Thyroid gland (tissue), 4 donors: Measurements from ENCODE around the gene PHTF1.

ENCODE experiments used
- CTCF ChIP-seq, 6 experiments: fragments of 200-600 bp in 3 of 6; fragments of 450-650 bp in 3 of 6; sonication (generic) in 3 of 6; IDR thresholded peaks; one replicate each; pipeline ENCODE4 v1.5.1; 2016 to 2019; ENCODE audit warnings: antibody characterized with exemption in 6 of 6, mild to moderate bottlenecking in 2 of 6, inconsistent platforms in 1 of 6, moderate library complexity in 1 of 6
- POLR2A ChIP-seq, 2 donors: fragments of 450-650 bp; IDR thresholded peaks; one replicate each; pipeline ENCODE4 v1.6.1; 2017; ENCODE audit warnings: antibody characterized with exemption in 2 of 2, mild to moderate bottlenecking in 2 of 2, moderate library complexity in 1 of 2

DNA sequence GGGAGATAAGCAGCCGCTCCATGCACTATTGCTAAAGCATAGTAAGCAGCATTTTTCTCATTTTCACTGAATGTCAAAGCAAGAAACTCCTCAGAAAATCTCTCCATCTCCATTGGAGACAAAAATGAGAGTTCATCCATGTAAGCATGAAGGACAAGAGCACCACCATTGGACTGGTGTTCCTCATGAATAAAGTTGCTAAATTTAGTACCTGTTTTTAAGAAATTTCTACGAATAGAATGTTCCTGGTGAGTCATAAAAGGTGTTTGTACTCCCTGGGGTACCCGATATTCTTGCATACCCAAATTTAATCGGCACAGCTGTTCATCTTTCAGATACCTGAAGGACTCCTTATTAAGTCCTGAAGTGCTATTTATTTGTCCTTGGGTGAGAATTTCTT lies 38.2 kb upstream of the PHTF1 start:
- TF ChIP-seq CTCF (IDR thresholded peaks at IDR 0.05) (no peak), POLR2A (IDR thresholded peaks at IDR 0.05) (no peak)
